Measurements from ENCODE around the gene NECAB3. TPM values are rescaled to one million over a fixed set of nuclear protein-coding genes. Genes with fewer than 3 reads are reported as not detected.

Gene NECAB3
- total RNA-seq, 1 experiment from 2014 or later = 46.4 TPM

GRCh38 chr20:33711446-33711738, 37.2 kb upstream of the NECAB3 start:
- no peaks in the 10 kb centered on the region for H3K36me3 ChIP-seq (ENCODE audit: control insufficient read depth, insufficient read depth, low read length)
- ChIA-PET CTCF (no interaction called here), POLR2A (no interaction called here)
- TF ChIP-seq SIN3A (IDR thresholded peaks at IDR 0.05; ENCODE audit: borderline replicate concordance, insufficient read depth, low read depth, low read length) (no peak), CTCF (IDR thresholded peaks at IDR 0.05) (no peak), POLR2AphosphoS5 (IDR thresholded peaks at IDR 0.05; ENCODE audit: low read depth, low read length) (no peak), REST (IDR thresholded peaks at IDR 0.05; ENCODE audit: insufficient read depth in 1 of 2, low read depth in 2 of 2, low read length in 1 of 2) (no peak), TCF7L2 (IDR thresholded peaks at IDR 0.05; ENCODE audit: low read depth, low read length) (no peak)
- H3K9me3 ChIP-seq (ENCODE audit: control insufficient read depth, insufficient read depth, low read depth, low read length) = no peaks in the 10 kb centered on the region
- H3K4me3 ChIP-seq (ENCODE audit: low read depth in 2 of 2, low read length in 2 of 2) = no peak overlapping the region
- H3K4me1 ChIP-seq (ENCODE audit: control insufficient read depth, insufficient read depth, low read length) = no peaks in the 10 kb centered on the region
- no TSS peak for BruUV-seq (replicated peaks)
- no peak for ATAC-seq
- intact Hi-C loops (cut with micrococcal nuclease; ENCODE audit: unreplicated experiment) = no loop called here
- in situ Hi-C loops (cut with HindIII; ENCODE audit: low pct_unique_long_range_greater_than_20kb, low sequenced_read_pairs) = no loop called here
- no peaks in the 10 kb centered on the region for H3K27me3 ChIP-seq (ENCODE audit: control insufficient read depth, insufficient read depth, low read length)
- no peak overlapping the region for H3K27ac ChIP-seq (ENCODE audit: low read length)
- DNase-seq (ENCODE audit: low read depth, low spot score) = no peak

GRCh38 chr20:33710681-33711445, 36.6 kb upstream of the NECAB3 start:
- intact Hi-C loops (cut with micrococcal nuclease; ENCODE audit: unreplicated experiment) (no loop called here), in situ Hi-C loops (cut with HindIII; ENCODE audit: low pct_unique_long_range_greater_than_20kb, low sequenced_read_pairs) (no loop called here)
- Histone ChIP-seq H3K4me3 (ENCODE audit: low read depth in 2 of 2, low read length in 2 of 2) (no peak overlapping the region), H3K36me3 (ENCODE audit: control insufficient read depth, insufficient read depth, low read length) (no peaks in the 10 kb centered on the region), H3K27me3 (ENCODE audit: control insufficient read depth, insufficient read depth, low read length) (no peaks in the 10 kb centered on the region), H3K9me3 (ENCODE audit: control insufficient read depth, insufficient read depth, low read depth, low read length) (no peaks in the 10 kb centered on the region), H3K4me1 (ENCODE audit: control insufficient read depth, insufficient read depth, low read length) (no peaks in the 10 kb centered on the region), H3K27ac (ENCODE audit: low read length) (no peak overlapping the region)
- no peak for ATAC-seq
- no peak for DNase-seq (ENCODE audit: low read depth, low spot score)
- TF ChIP-seq SIN3A (IDR thresholded peaks at IDR 0.05; ENCODE audit: borderline replicate concordance, insufficient read depth, low read depth, low read length) (no peak), TCF7L2 (IDR thresholded peaks at IDR 0.05; ENCODE audit: low read depth, low read length) (no peak), REST (IDR thresholded peaks at IDR 0.05; ENCODE audit: insufficient read depth in 1 of 2, low read depth in 2 of 2, low read length in 1 of 2) (no peak)
- no TSS peak for BruUV-seq (replicated peaks)
- POLR2A ChIA-PET = no interaction called here
- CTCF ChIA-PET = no interaction called here

Measured in Panc1 (cell line).